Measurements from ENCODE around the gene SYNGR2.

GRCh38 chr17:78127239-78127887 lies 41.0 kb upstream of the SYNGR2 start:
- TF ChIP-seq CTCF (IDR thresholded peaks at IDR 0.05; ENCODE audit: extremely low read depth in 1 of 2, insufficient read depth in 1 of 2, low read depth in 1 of 2, low read length in 2 of 2) (no peak), POLR2AphosphoS5 (IDR thresholded peaks at IDR 0.05; ENCODE audit: insufficient read depth, low read depth, low read length) (no peak), EZH2 (IDR thresholded peaks at IDR 0.05; ENCODE audit: borderline replicate concordance, low read depth, low read length, severe bottlenecking) (no peak), POLR2A (IDR thresholded peaks at IDR 0.05; ENCODE audit: low read depth, low read length) (no peak)

Data from endothelial cell of umbilical vein (primary cell).